ENCODE results near the gene RASSF1. TPM values are rescaled to one million over a fixed set of nuclear protein-coding genes. Genes with fewer than 3 reads are reported as not detected.
"Not testable (repeated sequence)": the region's sequence is repeated elsewhere in the genome, so short reads cannot be mapped to it uniquely, and the experiment has no call there.

Gene RASSF1
- total RNA-seq, 1 donor from 2014 or later: 19.9 TPM

- no peak overlapping the region for H3K4me3 ChIP-seq (ENCODE audit: low read depth, low read length)
Measured at GRCh38 chr3:50288387-50289007, 52.1 kb downstream of the RASSF1 start.

GRCh38 chr3:50287262-50287661 is 53.4 kb downstream of the RASSF1 start:
- H3K36me3 ChIP-seq (ENCODE audit: control insufficient read depth, insufficient read depth, low read length): peaks cover 3% of the 10 kb centered on the region
- TF ChIP-seq CTCF (IDR thresholded peaks at IDR 0.05; ENCODE audit: insufficient read depth, low read length, poor library complexity, severe bottlenecking): no peak
- no peak overlapping the region for H3K4me3 ChIP-seq (ENCODE audit: low read depth, low read length)
- H3K27me3 ChIP-seq (ENCODE audit: control insufficient read depth, insufficient read depth, low read length): no peaks in the 10 kb centered on the region
- no peak for DNase-seq (ENCODE audit: low read depth)

More at GRCh38 chr3:50288387-50289007, 52.1 kb downstream of the RASSF1 start:
- TF ChIP-seq CTCF (IDR thresholded peaks at IDR 0.05; ENCODE audit: insufficient read depth, low read length, poor library complexity, severe bottlenecking): no peak
- no peak for DNase-seq (ENCODE audit: low read depth)
- no peaks in the 10 kb centered on the region for H3K27me3 ChIP-seq (ENCODE audit: control insufficient read depth, insufficient read depth, low read length)
- H3K36me3 ChIP-seq (ENCODE audit: control insufficient read depth, insufficient read depth, low read length): peaks cover 3% of the 10 kb centered on the region

GRCh38 chr3:50286322-50287227 is 54.1 kb downstream of the RASSF1 start:
- no peak for TF ChIP-seq CTCF (IDR thresholded peaks at IDR 0.05; ENCODE audit: insufficient read depth, low read length, poor library complexity, severe bottlenecking)
- peaks cover 3% of the 10 kb centered on the region for H3K36me3 ChIP-seq (ENCODE audit: control insufficient read depth, insufficient read depth, low read length)
- no peaks in the 10 kb centered on the region for H3K27me3 ChIP-seq (ENCODE audit: control insufficient read depth, insufficient read depth, low read length)
- no peak for DNase-seq (ENCODE audit: low read depth)
- H3K4me3 ChIP-seq (ENCODE audit: low read depth, low read length): no peak overlapping the region

GRCh38 chr3:50284121-50284520 is 56.5 kb downstream of the RASSF1 start:
- not testable (repeated sequence) for DNase-seq (ENCODE audit: low read depth); H3K4me3 ChIP-seq (ENCODE audit: low read depth, low read length); H3K36me3 ChIP-seq (ENCODE audit: control insufficient read depth, insufficient read depth, low read length); H3K27me3 ChIP-seq (ENCODE audit: control insufficient read depth, insufficient read depth, low read length)

Other genes starting within 250 kb of the RASSF1 start
- 79.8 and 85.4 TPM in 2 replicates for gene SEMA3F, start 185.5 kb downstream of the RASSF1 start, total RNA-seq
- gene GNAT1, start 149.2 kb downstream of the RASSF1 start, total RNA-seq: not detected in 2 replicates
- 0.13 and 0.48 TPM in 2 replicates for gene SLC38A3, start 135.6 kb downstream of the RASSF1 start, total RNA-seq
- gene GNAI2, start 104.6 kb downstream of the RASSF1 start, total RNA-seq: 208 and 221 TPM in 2 replicates
- gene SEMA3B, start 71.7 kb downstream of the RASSF1 start, total RNA-seq: 17.9 and 18.4 TPM in 2 replicates
- not detected in 2 replicates for gene LSMEM2, start 61.7 kb downstream of the RASSF1 start, total RNA-seq
- gene IFRD2, start 48.4 kb downstream of the RASSF1 start, total RNA-seq: 77.7 and 113 TPM in 2 replicates
- gene HYAL3, start 41.4 kb downstream of the RASSF1 start, total RNA-seq: 7.6 and 7.9 TPM in 2 replicates
- 8.5 and 12.3 TPM in 2 replicates for gene NAA80, start 41.4 kb downstream of the RASSF1 start, total RNA-seq
- 0.14 TPM in 1 of 2 replicates, not detected in the other for gene HYAL1, start 37.3 kb downstream of the RASSF1 start, total RNA-seq
- gene HYAL2, start 18.1 kb downstream of the RASSF1 start, total RNA-seq: 89.3 and 104 TPM in 2 replicates
- gene TUSC2, start 12.6 kb downstream of the RASSF1 start, total RNA-seq: 40.3 and 58.3 TPM in 2 replicates
- gene ZMYND10, start 4.9 kb upstream of the RASSF1 start, total RNA-seq: 1.7 TPM in 1 of 2 replicates, not detected in the other
- 18.0 and 19.0 TPM in 2 replicates for gene NPRL2, start 9.9 kb upstream of the RASSF1 start, total RNA-seq
- gene CYB561D2, start 10.0 kb upstream of the RASSF1 start, total RNA-seq: 22.3 and 24.0 TPM in 2 replicates
- 82.5 and 90.0 TPM in 2 replicates for gene TMEM115, start 18.7 kb upstream of the RASSF1 start, total RNA-seq
- 0.21 and 0.55 TPM in 2 replicates for gene CACNA2D2, start 162.8 kb upstream of the RASSF1 start, total RNA-seq
- 5.9 and 11.3 TPM in 2 replicates for gene C3orf18, start 226.9 kb upstream of the RASSF1 start, total RNA-seq
- gene HEMK1, start 228.7 kb upstream of the RASSF1 start, total RNA-seq: 15.3 and 15.6 TPM in 2 replicates